NCI-H510A (cell line): Measurements from ENCODE around the gene CASZ1.

Experiments used
- DNase-seq: peaks from one replicate; lab custom pipeline; 2025; lab: John Stamatoyannopoulos, UW

The CASZ1 gene

GRCh38 chr1:10824821-10825540 is 28.5 kb upstream of the CASZ1 start:
- no peak for DNase-seq

GRCh38 chr1:10823000-10823401 is 26.6 kb upstream of the CASZ1 start:
- no peak for DNase-seq

- DNase-seq, result no peak
These were observed 24.9 kb upstream of the CASZ1 start for GRCh38 chr1:10821388-10821787.

GRCh38 chr1:10820422-10820821 is 24.0 kb upstream of the CASZ1 start:
- DNase-seq, result no peak

GRCh38 chr1:10819198-10819901 is 22.9 kb upstream of the CASZ1 start:
- no peak for DNase-seq

DNA sequence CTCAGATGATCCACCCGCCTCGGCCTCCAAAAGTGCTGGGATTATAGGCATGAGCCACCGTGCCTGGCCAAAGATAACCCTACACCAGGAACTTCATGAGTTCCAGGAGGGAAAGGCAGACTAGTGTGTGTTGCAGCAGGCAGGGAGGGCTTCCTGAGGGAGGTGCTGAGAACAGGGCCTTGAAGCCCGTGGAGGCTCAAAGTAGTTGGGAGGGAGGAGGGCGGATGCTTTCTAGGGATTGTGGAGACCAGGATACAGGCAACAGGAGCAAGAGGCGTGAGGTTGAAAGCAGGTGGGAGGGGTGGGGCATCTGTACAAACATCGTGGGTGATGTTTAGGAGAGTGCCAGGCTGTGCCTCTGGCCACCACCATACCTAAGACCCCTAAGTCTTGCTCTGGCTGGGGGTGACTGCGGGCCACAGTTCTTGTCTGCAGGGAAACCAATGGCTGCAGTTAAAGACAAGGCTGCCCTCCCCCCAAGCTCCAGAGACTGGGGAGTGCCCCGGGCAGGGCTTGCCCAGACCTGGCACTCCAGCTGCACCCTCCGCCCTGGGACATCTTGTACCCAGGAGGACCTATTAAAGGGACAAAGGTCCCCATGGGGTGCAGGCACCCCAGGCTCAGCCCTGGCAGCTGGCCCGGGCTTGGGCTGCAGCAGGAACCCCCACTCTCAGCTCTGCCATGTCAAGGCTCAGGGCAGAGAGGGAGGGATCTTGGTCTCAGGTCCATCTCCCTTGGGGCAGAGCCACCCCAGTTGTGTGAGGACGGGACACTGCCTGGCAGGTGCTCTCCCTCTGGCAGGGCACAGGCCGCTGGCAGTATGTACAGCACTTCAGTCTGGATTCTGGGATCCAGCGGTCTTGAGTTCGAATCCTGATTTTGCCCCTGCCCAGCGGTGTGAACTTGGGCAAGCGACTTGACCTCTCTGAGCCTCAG is 22.1 kb upstream of the CASZ1 start:
- no peak for DNase-seq

DNA sequence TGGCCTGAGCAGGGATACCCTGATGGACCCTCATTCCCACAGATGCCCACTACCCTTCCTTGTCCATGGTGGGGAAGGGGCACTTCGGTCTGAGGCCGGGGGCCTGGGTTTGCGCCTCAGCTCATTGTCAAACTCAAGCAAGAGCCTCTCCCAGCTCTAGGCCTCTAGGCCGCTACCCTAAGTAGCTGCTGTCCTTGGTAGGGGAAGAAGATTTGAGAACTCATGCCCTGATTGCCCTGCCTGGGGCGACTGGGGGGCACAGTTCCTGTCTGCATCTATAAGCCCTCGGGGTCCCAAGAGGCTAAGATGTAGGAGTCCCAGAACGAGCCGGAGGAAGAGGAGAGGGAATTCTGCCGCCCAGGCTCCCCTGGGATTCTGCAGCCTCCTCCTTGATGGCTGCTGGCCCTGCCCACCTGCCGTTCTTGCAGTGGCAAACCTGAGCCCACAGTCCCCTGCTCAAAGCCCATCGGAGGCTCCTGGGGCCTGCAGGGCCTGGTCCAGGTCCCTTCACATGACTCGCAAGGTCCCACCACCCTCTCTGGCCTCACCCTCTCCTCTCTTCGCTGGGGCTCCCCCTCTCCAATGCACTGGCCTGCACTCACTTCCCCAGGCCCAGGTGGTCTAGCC is 20.4 kb upstream of the CASZ1 start:
- no peak for DNase-seq

DNA sequence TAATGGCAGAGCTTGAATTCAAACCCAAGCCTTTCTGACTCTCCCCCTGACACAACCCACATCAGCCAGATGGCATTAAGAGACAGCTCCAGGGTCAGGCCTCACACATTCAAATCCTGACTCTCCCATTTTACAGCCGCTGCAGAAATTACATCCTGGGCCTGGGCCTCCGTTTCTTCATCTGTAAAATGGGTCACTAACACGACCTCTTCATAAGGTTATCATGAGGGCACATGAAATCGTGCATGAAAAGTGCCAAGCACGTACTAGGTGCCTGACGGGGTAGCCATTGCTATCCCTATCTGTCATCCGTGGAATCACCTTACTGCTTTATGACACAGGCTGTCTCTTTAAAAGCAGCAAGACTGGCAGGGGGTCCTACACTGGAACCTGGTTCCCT is 19.8 kb upstream of the CASZ1 start:
- no peak for DNase-seq

GRCh38 chr1:10815858-10816195 is 19.4 kb upstream of the CASZ1 start:
- no peak for DNase-seq

GRCh38 chr1:10814976-10815857 is 18.8 kb upstream of the CASZ1 start:
- no peak for DNase-seq

- DNase-seq, result no peak
These were observed 17.9 kb upstream of the CASZ1 start for GRCh38 chr1:10814312-10814711.

- DNase-seq, result no peak
These were observed 17.4 kb upstream of the CASZ1 start for GRCh38 chr1:10813799-10814198.

- no peak for DNase-seq
These were observed 16.0 kb upstream of the CASZ1 start for GRCh38 chr1:10812387-10812915.

GRCh38 chr1:10808441-10808840 is 12.0 kb upstream of the CASZ1 start:
- DNase-seq, result no peak

DNA sequence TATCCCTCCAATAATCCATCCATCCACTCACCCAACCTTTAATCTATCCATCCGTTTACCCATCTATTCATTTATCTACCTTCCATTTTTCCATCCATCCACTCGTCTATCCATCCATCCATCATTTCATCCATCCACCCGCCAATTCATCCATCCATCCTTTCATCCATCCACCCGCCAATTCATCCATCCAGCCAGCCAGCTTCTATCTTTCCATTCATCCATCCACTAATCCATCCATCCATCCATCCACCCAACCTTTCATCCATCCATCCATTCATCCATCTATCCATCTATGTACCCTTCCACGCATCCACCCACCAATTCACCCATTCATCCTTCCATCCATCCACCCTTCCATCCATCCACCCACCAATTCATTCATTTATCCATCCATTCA is 10.5 kb upstream of the CASZ1 start:
- no peak for DNase-seq

DNA sequence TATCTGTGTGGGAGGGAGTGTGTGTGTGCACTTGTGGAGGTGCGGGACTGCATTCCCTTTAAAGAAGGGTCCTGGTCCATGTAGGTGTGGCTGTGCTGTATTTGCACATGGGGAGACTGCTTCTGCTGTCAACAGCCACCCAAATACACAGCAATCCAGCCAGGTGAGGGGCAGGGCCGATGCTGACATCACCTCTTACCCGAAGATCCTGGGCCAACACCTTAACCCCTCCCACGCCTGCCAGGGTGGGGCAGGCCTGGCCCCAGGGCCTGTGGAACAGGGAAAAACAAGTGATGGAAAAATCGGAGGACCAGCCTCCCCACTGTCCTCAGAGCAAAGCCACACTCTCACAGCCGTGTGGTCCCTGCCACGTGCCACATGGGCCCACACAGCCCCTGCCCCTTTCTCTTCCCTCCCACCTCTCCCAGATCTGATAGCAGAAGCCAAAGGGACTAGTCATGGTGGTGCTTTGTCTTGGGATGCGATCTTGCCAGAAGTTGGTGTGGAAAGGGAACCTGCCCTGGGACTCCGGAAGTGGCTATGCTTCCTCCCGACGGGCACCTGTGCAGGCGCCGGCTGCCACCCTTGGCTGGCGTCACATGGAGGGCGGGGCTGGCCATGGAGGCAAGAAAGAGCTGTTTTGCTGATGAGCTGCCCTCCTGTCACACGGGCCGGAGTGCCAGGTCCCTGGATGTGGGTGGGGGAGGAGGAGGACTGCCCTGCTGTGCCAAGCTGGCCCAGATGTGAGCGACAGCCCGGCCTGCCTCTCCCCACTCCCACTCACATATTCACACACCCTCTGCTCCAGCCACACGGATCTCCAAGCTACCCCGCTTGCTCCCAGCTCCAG is 7.8 kb upstream of the CASZ1 start:
- DNase-seq, result peak; percentile 96

GRCh38 chr1:10802944-10803715 is 6.7 kb upstream of the CASZ1 start:
- no peak for DNase-seq

DNA sequence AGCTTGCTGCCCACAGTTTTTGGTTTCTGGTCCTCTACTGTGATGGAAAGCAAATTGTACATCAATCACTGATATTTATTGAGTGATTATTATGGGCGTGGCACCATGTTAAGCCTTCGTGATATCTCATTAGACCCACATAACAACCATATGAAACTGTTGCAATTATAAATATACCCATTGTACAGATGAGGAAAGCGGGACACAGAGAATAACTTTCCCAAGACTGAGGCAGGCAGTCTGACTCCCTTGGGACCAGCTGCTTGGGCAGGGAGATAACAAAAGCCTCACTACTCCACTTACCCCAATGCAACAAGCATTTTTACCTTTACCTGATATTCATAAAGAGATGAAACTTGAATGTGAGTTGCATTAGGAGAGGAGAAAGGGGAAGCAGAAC is 4.3 kb upstream of the CASZ1 start:
- no peak for DNase-seq

- DNase-seq, result peak; percentile 39
These were observed 3.3 kb upstream of the CASZ1 start for GRCh38 chr1:10799726-10800125.
